ENCODE measurements around the gene NDFIP2.
"Not testable (repeated sequence)": the region's sequence is repeated elsewhere in the genome, so short reads cannot be mapped to it uniquely, and the experiment has no call there.

The NDFIP2 gene

DNA sequence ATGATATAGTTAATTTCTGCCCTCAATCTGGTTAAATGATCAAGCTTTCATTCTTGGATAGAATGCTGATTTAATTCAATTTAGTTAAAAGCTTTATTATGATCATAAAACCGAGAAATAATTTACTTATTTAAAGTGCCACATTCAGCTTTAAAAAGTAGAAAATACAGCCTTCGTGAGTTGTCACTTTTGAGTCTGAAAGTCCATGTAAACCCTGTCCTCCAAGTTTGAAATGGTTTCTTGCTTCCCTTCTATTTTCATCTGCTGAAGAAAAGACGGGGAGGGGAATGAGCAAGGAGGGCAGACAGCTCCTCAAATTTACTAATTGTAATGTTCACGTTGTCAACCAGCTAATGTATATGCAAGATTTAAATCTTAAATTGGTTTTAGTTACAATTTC, 59.5 kb downstream of the NDFIP2 start:
- no peak for DNase-seq

- DNase-seq: peak; percentile 68
These were observed 60.6 kb downstream of the NDFIP2 start for GRCh38 chr13:79541426-79542049.

- no peak for DNase-seq
These were observed 62.9 kb downstream of the NDFIP2 start for GRCh38 chr13:79543883-79544282.

DNA sequence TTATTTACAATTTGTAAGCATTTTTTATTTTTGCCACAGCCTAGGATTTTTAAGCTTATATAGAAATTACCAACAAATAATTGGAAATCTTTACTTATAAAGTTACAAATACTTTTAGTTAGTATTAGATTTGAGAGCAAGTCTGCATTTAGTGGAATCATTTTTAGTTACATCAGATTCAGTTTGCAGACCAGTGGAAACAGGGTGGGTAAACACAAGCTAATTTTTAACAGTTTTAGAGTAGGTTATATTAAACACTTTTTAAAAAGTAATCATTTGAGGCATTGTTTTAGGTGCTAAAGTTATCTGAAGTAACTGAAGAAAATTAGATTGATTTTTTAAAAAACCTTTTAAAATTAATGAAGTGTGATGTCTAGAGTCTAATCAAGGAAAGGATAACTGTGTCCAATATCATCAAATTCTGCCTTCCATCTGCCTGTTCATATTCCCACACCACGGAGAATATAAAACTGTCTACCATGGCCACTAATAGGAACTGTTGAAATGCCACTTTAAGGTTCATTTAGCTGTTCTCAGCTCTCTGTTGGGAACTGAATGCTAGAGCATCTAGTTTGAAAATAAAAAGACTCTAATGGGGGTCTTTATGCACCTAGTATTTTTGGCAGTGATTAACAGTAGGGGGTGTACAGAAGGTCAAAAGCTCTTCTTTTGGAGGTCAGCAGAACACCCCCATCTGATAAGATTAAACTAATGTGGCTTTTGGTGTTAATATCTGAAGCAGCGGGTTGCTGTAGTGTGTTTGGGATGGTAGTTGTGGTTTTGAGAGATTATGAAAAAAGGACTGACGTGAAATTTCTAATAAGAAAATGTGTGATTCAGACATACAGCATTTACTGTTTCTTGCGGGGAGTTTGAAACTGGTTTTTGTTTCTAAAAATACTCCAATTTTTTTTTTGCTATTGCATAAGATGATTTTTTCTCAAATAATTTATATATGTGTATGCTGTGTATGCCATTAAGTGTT, 66.5 kb downstream of the NDFIP2 start:
- DNase-seq: no peak

- DNase-seq: no peak
These were observed 67.9 kb downstream of the NDFIP2 start for GRCh38 chr13:79548902-79549301.

DNA sequence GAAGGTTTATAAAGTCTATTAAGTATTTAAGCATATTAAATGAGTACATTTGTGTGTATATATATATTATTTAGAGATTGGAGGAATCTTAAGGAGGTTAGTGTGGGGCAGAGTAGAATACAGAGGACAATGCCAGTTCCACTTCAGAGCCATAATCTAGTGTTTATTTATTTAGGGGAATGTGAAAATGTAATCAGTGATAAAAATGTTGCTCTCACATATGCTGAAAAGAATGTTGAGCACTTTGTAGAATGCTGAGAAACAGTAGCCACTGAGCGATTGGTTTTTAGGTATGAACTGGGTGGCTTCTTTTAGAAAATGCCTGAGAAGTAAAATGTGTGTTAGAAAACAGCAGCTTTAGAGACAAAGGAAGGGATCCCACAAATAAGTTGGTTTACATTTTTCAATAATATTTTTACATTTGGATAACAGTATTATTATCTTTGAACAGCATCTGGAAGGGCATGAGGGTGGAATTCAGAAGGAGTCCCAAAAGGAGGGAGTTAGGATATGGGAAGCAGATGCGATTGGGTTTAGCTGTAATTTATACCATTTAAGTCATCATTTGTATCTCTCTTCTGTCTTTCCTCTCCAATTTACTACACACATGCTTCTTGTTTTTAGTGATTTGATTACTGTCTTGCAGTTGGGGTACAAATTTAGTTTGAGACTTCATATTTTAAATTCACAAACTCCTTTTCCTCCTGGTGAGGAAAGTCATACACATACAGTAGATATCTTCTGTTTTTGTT, 68.6 kb downstream of the NDFIP2 start:
- no peak for DNase-seq

GRCh38 chr13:79557666-79558065, 76.7 kb downstream of the NDFIP2 start:
- no peak for DNase-seq

DNA sequence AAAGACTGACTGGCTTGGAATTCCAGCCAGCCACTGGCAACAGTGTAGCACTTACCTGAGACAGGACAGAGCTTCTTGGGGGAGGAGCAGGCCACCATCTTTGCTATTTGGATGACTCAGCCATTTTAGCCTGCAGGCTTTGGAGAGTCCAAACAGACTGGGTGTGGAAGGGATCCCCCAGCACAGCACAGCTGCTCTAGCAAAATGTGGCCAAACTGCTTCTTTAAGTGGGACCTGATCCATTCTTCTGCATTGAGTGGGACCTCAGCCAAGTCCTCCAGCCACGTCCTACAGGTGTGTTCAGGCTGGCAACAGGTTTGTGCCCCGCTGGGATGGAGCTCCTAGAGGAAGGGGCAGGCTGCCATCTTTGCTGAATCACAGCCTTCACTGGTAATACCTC, 80.0 kb downstream of the NDFIP2 start:
- no peak for DNase-seq

DNA sequence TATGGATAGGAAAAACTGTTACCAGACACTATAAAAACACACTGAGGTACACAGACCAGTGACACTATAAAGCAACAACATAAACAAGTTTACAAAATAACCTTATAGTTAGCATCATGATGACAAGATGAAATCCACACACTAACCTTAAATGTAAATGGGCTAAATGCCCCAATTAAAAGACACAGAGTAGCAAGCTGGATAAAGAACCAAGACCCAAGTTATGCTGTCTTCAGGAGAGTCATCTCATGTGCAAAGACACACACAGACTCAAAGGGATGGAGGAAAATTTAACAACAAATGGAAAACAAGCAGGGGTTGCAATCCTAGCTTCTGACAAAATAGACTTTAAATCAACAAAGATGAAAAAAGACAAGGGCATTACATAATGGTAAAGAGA, 81.6 kb downstream of the NDFIP2 start:
- DNase-seq: no peak

GRCh38 chr13:79566118-79566517, 85.2 kb downstream of the NDFIP2 start:
- DNase-seq: no peak

GRCh38 chr13:79571147-79571546, 90.2 kb downstream of the NDFIP2 start:
- no peak for DNase-seq

GRCh38 chr13:79573892-79574291, 92.9 kb downstream of the NDFIP2 start:
- DNase-seq: not testable (repeated sequence)

GRCh38 chr13:79581870-79582315, 100.9 kb downstream of the NDFIP2 start:
- DNase-seq: no peak

DNA sequence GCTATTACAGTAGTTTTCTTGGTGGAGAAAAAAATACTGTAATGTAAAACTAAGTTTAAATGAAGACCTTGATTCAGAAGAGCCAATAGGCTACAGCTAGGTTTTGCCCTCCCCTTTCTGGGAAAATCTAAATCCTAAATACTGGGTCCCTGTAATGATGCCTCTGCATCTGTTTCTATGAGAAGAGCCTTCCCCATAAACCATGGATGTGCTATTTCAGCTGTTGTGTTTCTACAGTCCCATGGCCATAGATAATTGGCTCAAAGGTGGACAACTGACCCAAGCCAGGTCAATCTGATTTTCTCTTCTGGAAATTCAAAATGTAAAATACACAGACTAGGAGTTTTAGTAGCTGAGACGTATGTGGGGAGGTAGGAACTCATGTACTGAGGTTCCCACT, 101.9 kb downstream of the NDFIP2 start:
- no peak for DNase-seq

DNA sequence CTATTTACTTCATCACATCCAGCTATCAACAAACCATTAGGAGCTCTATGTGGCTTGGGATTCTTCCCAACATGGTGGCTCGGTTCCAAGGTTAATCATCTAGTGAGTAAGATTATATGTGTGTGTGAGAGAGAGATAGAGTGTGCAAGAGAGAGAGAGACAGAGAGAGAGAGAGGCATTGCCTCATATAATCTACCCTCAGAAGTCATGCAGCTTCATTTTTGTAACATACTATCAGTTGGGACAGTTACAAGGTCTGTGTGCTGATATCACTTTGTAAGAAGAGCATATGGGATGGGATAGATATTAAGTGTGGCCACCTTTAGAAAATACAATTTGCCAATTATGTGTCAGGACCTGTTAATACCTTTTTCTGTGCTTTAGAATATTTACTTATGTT, 104.1 kb downstream of the NDFIP2 start:
- DNase-seq: no peak

- no peak for DNase-seq
These were observed 108.8 kb downstream of the NDFIP2 start for GRCh38 chr13:79589603-79590393.

- DNase-seq: no peak
These were observed 109.4 kb downstream of the NDFIP2 start for GRCh38 chr13:79590394-79590676.

DNA sequence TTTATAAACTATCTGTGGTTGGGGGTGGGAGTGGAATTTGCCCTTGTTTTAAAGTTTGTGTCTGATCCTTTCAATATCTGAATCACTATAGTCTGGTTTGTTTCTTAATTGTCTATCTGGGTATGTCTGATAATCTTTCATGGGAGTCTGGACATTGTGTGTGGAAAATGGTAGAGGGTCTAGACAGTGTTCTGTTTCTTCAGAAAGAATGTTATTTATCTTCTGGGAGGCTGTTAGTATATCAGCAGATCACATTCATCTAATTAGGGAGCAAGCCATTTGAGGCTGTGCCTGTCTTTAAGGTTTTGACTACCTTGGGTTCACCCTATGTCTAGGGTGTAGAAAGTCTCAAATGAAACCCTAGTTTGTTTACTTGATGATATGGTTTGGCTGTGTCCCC, 110.5 kb downstream of the NDFIP2 start:
- DNase-seq: no peak

DNA sequence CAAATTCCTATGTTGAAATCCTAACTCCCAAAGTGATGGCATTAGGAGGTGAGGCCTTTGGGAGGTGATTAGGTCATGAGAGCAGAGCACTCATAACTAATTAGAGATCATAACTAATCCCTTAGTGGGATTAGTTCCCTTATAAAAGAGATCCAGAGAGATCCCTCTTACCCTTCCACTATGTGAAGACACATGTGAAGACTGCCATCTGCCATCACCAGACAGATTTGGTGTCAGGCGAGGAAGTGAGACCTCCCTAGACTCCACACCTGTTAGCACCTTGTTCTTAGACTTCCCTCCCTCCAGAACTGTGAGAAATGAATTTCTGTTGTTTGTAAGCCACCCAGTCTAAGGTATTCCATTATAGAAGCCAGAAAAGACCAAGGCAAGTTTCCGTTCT, 112.2 kb downstream of the NDFIP2 start:
- DNase-seq: no peak

GRCh38 chr13:79593641-79594275, 112.8 kb downstream of the NDFIP2 start:
- DNase-seq: no peak

DNA sequence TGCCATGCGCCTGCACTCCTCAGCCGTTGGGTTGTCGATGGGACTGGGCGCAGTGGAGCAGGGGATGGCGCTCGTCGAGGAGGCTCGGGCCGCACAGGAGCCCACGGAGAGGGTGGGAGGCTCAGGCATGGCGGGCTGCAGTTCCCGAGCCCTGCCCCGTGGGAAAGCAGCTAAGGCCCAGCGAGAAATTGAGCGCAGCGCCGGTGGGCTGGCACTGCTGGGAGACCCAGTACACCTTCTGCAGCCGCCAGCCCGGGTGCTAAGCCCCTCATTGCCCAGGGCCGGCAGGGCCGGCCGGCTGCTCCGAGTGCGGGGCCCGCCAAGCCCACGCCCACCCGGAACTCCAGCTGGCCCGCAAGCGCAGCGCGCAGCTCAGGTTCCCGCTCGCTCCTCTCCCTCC, 119.2 kb downstream of the NDFIP2 start:
- DNase-seq: not testable (repeated sequence)

GRCh38 chr13:79602936-79603335, 122.0 kb downstream of the NDFIP2 start:
- DNase-seq: no peak
